Fibroblast of lung (primary cell): ENCODE data around the gene PIK3R4. TPM values are rescaled to one million over a fixed set of nuclear protein-coding genes. Genes with fewer than 3 reads are reported as not detected.

Experiments used
- DNase-seq, 2 donors: peaks; one replicate each; pipeline versions ENCODE4 v3.0.0 to v3.0.0-alpha.2; 2010; ENCODE audit warnings: low read depth in 2 of 2
- H2AFZ ChIP-seq: 2 replicates; pipeline ENCODE4 v1.5.1; 2012; ENCODE audit warnings: low read length, control low read depth, inconsistent platforms
- H3K27ac ChIP-seq: 2 replicates; pipeline ENCODE4 v1.5.1; 2011; ENCODE audit warnings: low read length, control low read depth; ENCODE audit not compliant: insufficient read depth
- H3K27me3 ChIP-seq: 2 replicates; pipeline ENCODE4 v1.5.1; 2011; ENCODE audit warnings: mild to moderate bottlenecking, low read length; ENCODE audit not compliant: control insufficient read depth, insufficient read depth
- H3K36me3 ChIP-seq: 2 replicates; pipeline ENCODE4 v1.5.1; 2011; ENCODE audit warnings: low read length; ENCODE audit not compliant: control insufficient read depth, insufficient read depth
- H3K4me1 ChIP-seq: 2 replicates; pipeline ENCODE4 v1.5.1; 2011; ENCODE audit warnings: low read length; ENCODE audit not compliant: control insufficient read depth, insufficient read depth; ENCODE audit errors: extremely low read depth
- H3K4me2 ChIP-seq: 2 replicates; pipeline ENCODE4 v1.5.1; 2011; ENCODE audit warnings: low read length, control low read depth; ENCODE audit not compliant: insufficient read depth; ENCODE audit errors: extremely low read depth
- H3K4me3 ChIP-seq, 4 experiments: fragments of 200-600 bp in 1 of 4; sonication (generic) in 1 of 4; replicated peaks in 1 of 4; 2 replicates each; pipeline ENCODE4 v1.5.1; 2011 to 2016; ENCODE audit warnings: low read length in 4 of 4, low read depth in 3 of 4, mild to moderate bottlenecking in 3 of 4, control low read depth in 2 of 4, inconsistent platforms in 1 of 4, mixed read lengths in 1 of 4; ENCODE audit not compliant: insufficient read depth in 1 of 4; ENCODE audit errors: control extremely low read depth in 1 of 4
- H3K79me2 ChIP-seq: 2 replicates; pipeline ENCODE4 v1.5.1; 2012; ENCODE audit warnings: mild to moderate bottlenecking, low read length, inconsistent platforms; ENCODE audit not compliant: control insufficient read depth, insufficient read depth
- H3K9ac ChIP-seq: 2 replicates; pipeline ENCODE4 v1.5.1; 2011; ENCODE audit warnings: mild to moderate bottlenecking, low read length, control low read depth; ENCODE audit not compliant: insufficient read depth
- H3K9me3 ChIP-seq: 2 replicates; pipeline ENCODE4 v1.5.1; 2012; ENCODE audit warnings: low read depth, low read length; ENCODE audit not compliant: control insufficient read depth, insufficient read depth
- H4K20me1 ChIP-seq: 2 replicates; pipeline ENCODE4 v1.5.1; 2011; ENCODE audit warnings: low read length; ENCODE audit not compliant: control insufficient read depth, insufficient read depth; ENCODE audit errors: extremely low read depth
- CTCF ChIP-seq, 2 donors: IDR thresholded peaks in 1 of 2; conservative IDR thresholded peaks in 1 of 2; 1 replicate in 1 of 2; 2 replicates in 1 of 2; pipeline ENCODE4 v1.5.1; 2011 to 2012; ENCODE audit warnings: low read length in 2 of 2, control low read depth in 1 of 2, inconsistent platforms in 1 of 2, low read depth in 1 of 2, mild to moderate bottlenecking in 1 of 2
- EZH2 ChIP-seq: IDR thresholded peaks from 2 replicates; pipeline ENCODE4 v1.5.1; 2012; ENCODE audit warnings: low read length, control low read depth, mild to moderate bottlenecking; ENCODE audit errors: missing control alignments
- polyA plus RNA-seq, 2 donors: library from polyadenylated mRNA; depleted of rRNA in 1 of 2; stranded (reverse) in 1 of 2; unstranded in 1 of 2; fragments of >200 nt; gene quantifications; 2 replicates each; pipeline ENCODE4 v1.2.1, GENCODE V29; 2011 to 2012; ENCODE audit warnings: missing spikeins in 1 of 2
- total RNA-seq: library from RNA; depleted of rRNA; stranded (reverse); fragments of >200 nt; gene quantifications from 2 replicates; pipeline ENCODE4 v1.2.1, GENCODE V29; 2014

Gene PIK3R4
- total and polyA plus RNA-seq, 2 donors (not counting 1 experiment from before 2014, with no cell fraction given), result 33.4 to 44.6 TPM

DNA sequence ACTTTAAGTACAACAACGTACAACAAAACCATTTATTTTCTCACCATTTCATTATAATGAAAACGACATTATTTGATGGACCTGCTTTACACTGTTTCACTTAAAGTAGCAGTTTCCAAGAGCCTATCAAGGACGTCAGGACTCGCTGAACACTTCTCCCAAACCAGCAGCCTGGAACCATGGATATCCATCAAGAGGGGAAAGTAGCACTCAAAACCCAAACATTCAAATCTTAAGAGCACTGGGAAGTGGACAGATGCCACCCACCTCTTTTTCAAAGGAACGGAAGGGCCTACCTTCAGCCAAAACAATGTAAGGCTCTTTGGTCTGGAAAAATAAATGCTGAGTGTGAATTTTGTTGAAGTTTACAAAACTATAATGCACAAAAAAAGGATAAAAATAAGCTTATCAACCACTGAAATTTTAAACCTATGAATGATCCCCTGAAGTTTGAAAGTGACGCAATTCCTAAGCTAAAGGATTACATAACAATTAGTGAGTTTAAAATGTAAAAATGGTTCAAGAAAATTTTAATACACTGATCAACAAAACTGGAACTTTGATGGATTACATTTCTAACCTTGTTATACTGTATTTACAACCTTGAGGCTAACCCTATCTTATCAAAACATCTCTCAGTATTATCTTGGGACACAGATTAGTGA is 4.6 kb downstream of the PIK3R4 start:
- Histone ChIP-seq H3K4me3 (no peak overlapping the region), H3K27ac (no peak overlapping the region), H3K9me3 (no peaks in the 10 kb centered on the region), H4K20me1 (no peaks in the 10 kb centered on the region), H3K27me3 (no peaks in the 10 kb centered on the region), H3K36me3 (peaks cover 2% of the 10 kb centered on the region), H3K9ac (no peak overlapping the region), H3K79me2 (peaks cover 43% of the 10 kb centered on the region), H3K4me1 (no peaks in the 10 kb centered on the region), H2AFZ (no peak overlapping the region), H3K4me2 (no peak overlapping the region)
- TF ChIP-seq EZH2 (no peak), CTCF (conservative IDR thresholded peaks at IDR 0.05 in 1 of 2, IDR thresholded peaks at IDR 0.05 in 1 of 2; ENCODE audit: low read depth in 1 of 2, low read length in 2 of 2) (no peak)
- DNase-seq, result no peak

DNA sequence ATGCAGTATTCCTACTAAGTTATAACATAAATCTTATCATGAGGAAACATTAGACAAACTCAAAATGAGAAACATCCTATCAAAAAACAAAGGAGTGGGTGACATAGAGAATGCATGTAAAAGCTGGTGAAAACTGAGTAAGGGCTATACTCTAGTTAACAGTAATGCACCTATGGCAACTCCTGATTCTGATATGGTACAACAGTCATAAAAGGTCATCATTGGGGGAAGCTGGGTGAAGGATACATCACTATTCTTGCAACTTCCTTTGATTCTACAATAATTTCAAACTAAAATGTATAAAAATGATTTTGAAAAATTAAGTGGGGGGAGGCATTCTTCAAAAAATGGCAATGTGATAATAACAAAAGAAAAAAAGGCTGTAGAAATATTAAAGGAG is 6.8 kb downstream of the PIK3R4 start:
- H3K9ac ChIP-seq, result no peak overlapping the region
- DNase-seq, result no peak
- no peaks in the 10 kb centered on the region for H3K27me3 ChIP-seq
- no peaks in the 10 kb centered on the region for H4K20me1 ChIP-seq
- H3K27ac ChIP-seq, result no peak overlapping the region
- H3K4me2 ChIP-seq, result no peak overlapping the region
- H2AFZ ChIP-seq, result no peak overlapping the region
- no peaks in the 10 kb centered on the region for H3K4me1 ChIP-seq
- peaks cover 2% of the 10 kb centered on the region for H3K36me3 ChIP-seq
- TF ChIP-seq CTCF (conservative IDR thresholded peaks at IDR 0.05 in 1 of 2, IDR thresholded peaks at IDR 0.05 in 1 of 2; ENCODE audit: low read depth in 1 of 2, low read length in 2 of 2) (no peak), EZH2 (no peak)
- H3K79me2 ChIP-seq, result peaks cover 30% of the 10 kb centered on the region
- no peaks in the 10 kb centered on the region for H3K9me3 ChIP-seq
- no peak overlapping the region for H3K4me3 ChIP-seq

DNA sequence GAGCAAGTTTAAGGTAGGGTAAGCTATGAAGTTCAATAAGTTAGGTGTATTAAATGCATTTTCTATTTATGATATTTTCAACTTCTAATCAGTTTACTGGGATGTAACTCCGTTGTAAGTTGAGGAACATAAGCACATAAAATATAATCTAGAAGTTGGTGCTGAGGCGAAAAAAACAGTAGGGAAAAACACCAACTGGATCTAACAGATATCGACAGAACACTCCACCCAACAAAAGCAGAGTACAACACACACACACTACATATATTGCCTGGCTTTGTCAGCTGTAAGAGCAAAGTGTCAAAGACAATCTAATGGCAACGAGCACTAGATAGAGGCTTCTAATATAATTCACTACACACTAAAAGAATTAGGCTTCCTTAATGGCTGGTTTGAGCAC is 8.4 kb downstream of the PIK3R4 start:
- Histone ChIP-seq H3K4me3 (no peak overlapping the region), H3K27me3 (no peaks in the 10 kb centered on the region), H3K9me3 (no peaks in the 10 kb centered on the region), H3K27ac (no peak overlapping the region), H3K36me3 (no peaks in the 10 kb centered on the region), H3K79me2 (peaks cover 16% of the 10 kb centered on the region), H2AFZ (no peak overlapping the region), H3K4me1 (no peaks in the 10 kb centered on the region), H3K4me2 (no peak overlapping the region), H3K9ac (no peak overlapping the region), H4K20me1 (no peaks in the 10 kb centered on the region)
- TF ChIP-seq EZH2 (no peak), CTCF (conservative IDR thresholded peaks at IDR 0.05 in 1 of 2, IDR thresholded peaks at IDR 0.05 in 1 of 2; ENCODE audit: low read depth in 1 of 2, low read length in 2 of 2) (no peak)
- DNase-seq, result no peak
